NCI-H187 (cell line): Measurements from ENCODE around the gene VTI1A.

Experiments
- DNase-seq, 2 experiments: peaks; one replicate each; lab custom pipeline; 2025; lab: John Stamatoyannopoulos, UW

Gene VTI1A

GRCh38 chr10:112758961-112759360, 311.9 kb downstream of the VTI1A start:
- DNase-seq: no peak

- DNase-seq: no peak
Observed at GRCh38 chr10:112759496-112759895, 312.5 kb downstream of the VTI1A start.

- DNase-seq: no peak
Observed at GRCh38 chr10:112761256-112761655, 314.2 kb downstream of the VTI1A start.

- DNase-seq: no peak
Observed at GRCh38 chr10:112763916-112764520, 317.0 kb downstream of the VTI1A start.

DNA sequence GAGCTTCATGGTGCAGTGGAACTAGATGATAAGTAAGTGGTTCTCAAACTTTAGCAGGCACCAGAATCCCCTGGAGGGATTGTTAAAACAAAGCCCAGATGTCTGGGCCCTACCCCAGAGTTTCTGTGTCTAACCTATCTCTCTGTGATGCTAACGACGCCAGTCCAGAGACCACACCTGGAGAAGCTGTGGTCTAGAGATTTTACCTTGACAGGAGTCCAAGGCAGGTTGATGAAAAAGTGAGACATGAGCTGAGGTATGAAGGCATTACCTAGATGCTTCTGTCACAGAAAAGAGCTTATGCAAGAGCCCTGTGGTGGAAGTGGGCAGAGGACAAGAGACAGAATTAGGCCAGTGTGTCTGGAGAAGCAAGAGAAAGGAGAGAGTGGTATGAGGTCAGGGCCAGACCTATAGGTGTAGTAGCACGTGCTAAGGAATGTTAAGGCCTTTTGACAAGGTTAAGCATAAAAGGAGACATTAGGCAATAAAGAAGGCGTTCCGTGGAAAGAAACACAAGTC, 318.8 kb downstream of the VTI1A start:
- no peak for DNase-seq

DNA sequence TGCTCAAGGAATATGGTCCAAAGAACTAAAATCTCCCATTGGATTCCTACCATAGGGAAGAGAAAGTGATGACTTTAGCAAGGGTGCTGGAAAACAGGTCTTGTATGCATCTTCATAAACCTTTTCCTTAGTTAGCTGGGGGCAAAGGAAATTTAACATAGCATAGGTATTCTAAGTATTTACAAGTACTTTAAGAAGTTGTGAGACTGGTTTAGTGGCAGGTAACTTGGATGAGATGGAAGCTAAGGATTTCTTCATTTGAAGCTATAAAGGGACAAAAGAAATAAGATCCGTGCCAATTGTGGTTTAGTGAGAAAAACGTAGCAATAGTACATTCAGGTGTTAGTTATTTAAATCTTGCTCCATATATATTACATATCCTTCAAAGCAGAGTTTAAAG, 319.6 kb downstream of the VTI1A start:
- no peak for DNase-seq

DNA sequence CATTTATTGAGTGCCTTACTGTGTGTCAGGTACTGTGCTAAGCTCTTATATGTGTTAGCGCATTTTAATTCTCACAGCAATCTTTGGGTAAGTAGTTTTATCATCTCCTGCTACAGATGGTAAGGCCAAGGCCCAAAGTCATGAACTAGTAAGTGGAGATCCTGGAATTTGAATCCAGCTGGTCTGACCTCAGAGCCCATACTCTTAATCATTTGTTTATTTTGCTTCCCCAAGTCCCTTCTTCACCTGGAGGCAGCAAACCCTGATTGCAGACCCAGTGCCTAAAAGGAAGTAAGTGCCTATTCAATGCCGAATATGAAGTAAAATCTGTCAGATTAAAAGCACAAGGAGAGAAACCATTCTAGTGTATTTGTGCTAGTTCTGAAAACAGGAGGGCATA, 320.1 kb downstream of the VTI1A start:
- DNase-seq: no peak

DNA sequence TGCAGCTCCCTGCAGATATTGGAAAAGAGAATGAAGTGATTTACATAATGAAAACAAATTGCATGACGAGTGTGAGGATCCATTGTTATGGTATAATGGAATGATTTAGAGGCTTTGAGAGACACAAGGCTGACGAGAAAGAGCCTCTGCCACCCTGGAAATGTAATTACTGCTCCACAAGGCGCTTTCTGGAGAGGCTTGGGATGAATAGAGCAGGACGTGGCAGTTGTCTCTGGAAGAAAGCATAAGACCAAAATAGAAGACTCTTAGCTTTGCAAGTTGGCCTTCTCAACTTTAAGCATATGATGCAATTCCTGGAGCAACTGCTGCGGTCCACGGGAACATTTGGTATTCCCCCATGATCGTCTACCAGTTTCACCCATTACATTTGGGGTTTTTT, 321.1 kb downstream of the VTI1A start:
- DNase-seq: no peak

DNA sequence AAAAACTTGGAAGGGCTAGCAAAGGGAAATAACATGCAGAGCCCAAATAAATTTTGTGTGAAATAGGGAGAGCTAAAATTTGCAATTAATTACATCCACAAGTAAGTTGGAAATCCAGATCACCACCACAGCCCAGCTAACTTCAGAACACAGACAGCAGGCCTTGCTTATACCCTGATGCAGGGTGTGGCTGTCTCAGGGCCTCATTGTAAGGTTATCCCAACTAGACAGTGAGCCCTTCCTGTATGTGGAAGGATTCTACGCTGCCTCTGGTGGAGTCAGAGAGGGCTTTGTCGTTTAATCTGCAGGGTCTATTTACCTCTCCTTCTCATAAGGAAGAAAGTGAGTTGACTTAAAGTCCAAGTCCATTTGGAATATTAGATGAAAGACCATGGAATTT, 322.1 kb downstream of the VTI1A start:
- DNase-seq: no peak

DNA sequence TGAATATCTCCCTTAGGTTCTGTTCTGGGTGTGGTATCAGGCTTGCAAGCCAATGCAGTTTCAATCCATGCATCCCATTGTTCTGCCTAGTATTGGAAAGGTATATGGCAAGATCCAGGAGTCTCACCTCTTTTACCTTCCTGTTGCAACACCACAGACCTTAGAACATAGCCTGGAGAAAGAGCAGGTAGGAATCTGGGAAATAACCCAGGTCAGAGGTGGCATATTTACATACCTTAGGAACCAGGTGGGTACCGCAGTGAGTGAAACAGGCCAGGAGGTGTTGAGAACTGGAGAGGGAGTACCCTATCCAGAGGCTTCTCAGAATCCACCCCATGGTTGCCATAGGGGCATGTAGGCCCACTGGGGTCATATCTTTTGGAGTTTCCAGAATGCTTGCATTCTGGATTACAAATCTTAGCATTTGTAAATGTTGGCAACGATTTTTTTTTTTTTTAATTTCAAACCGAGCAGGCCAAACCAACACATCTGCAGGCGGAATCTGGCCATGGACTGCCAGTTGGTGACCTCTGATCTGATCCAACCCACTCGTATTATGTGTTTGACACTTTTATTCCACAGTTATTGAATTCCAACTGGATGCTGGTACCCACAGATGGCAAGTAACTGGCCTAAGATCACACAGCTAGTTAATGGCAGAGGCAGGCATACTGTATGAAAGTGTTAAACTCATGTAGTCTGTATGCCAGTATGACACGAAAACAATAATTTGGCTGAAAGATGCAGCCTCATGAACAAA, 322.8 kb downstream of the VTI1A start:
- no peak for DNase-seq

DNA sequence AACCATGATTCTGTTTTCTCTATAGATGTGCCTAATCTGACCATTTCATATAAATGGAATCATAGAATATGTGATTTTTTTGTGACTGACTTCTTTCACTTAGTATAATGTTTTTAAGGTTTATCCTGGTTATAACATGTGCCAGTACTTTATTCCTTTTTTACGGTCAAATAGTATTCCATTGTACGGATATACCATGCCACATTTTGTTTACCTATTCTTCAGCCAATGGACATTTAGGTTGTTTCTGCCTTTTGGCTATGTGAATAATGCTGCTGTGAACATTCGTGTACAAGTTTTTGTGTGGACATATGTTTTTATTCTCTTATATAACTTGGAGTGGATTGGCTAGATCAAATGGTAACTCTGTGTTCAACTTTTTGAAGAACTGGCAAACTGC, 324.7 kb downstream of the VTI1A start:
- no peak for DNase-seq

DNA sequence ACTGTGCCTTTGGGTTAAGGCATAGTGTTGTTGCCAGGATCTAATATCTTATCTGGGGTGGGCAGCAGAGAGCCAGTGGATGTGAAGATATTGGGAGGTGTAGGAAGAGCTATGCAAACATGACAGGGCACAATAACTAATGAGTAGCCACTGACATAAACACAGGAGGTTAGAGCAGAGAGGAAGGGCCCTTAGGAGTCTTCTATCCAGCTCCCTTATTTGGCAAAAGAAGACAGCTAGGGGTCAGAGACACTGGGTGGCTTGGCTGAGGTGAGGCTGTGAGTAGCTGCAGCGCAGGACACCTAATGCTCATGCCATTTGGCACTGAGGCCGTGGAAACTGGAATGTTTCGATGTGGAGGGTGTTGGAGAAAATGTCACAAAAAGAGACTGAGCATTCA, 326.8 kb downstream of the VTI1A start:
- DNase-seq: no peak

DNA sequence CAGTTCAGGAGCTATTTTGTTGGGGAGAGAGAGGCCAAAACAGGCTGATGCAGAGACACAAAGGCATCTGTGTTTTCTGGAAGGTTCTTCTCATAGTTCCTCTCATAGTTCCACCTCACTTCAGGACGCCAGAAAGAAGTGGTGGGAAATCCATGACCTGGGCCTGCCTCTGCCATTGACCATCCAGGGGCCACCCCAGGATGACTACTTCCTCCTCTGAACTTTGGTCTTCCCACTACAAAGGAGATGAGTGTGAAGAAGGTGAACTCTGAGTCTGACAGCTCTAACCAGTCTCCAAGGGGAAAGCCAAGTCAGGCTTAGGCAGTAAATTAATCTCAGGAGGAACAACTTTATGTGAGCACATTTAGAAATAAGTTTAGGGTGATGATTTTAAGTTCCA, 327.2 kb downstream of the VTI1A start:
- DNase-seq: no peak

GRCh38 chr10:112774798-112775197, 327.8 kb downstream of the VTI1A start:
- DNase-seq: no peak

GRCh38 chr10:112775381-112775780, 328.4 kb downstream of the VTI1A start:
- no peak for DNase-seq

DNA sequence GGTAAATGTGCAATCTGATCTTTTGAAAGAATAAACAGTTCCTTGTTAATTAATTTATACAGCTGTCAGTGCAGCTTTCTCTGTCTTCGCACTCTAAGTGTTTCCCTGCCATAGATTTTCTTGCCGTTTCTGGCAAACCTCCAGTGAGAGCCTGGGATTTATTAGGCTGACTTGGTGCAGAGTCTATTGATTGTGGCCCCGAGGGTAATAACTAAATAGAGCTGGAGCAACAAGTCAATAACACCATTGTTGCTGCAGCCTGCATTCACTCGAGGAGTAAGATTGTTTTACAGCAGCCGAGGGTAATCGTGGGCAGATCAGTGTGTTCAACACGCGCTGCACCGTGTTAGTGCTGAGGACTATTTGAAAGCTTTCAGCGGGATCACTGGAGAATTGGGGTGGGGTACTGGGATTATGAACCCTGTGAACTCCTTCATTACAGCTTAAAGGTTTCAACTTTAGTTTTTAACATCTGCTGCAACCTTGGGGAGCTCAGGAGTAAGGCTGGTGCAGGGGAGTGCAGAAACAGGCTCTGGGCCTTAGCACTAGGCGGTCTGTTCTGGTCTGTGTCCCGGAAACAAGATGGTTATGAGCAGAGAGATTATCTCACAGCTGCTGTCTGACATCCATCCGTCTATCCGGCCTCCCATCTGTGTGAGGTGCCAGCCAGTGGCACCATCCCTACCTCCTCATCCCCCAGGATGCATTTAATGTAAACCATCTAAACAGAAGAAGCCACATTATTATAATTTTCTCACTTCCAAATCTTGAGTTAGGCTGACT, 329.1 kb downstream of the VTI1A start:
- DNase-seq: no peak

DNA sequence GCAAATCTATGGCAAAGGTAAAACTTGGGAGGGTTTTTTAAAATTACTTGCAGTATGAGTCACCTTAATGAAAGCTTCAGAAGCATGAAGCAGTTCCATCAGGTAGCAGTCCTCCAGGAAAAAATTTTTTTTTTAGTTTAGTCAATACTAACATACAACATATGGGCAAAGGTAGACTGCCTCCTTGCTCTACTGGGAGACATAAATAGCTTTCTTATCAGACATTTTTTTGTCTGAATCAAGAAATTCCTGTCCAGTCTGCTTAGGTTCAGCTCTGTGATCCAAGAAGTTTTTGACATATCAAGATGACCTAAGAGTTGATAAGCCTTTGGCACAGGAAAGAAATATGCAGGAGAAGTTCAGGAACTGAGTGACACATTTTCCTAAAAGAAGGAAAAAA, 331.6 kb downstream of the VTI1A start:
- no peak for DNase-seq

- no peak for DNase-seq
Observed at GRCh38 chr10:112779025-112779770, 332.2 kb downstream of the VTI1A start.

DNA sequence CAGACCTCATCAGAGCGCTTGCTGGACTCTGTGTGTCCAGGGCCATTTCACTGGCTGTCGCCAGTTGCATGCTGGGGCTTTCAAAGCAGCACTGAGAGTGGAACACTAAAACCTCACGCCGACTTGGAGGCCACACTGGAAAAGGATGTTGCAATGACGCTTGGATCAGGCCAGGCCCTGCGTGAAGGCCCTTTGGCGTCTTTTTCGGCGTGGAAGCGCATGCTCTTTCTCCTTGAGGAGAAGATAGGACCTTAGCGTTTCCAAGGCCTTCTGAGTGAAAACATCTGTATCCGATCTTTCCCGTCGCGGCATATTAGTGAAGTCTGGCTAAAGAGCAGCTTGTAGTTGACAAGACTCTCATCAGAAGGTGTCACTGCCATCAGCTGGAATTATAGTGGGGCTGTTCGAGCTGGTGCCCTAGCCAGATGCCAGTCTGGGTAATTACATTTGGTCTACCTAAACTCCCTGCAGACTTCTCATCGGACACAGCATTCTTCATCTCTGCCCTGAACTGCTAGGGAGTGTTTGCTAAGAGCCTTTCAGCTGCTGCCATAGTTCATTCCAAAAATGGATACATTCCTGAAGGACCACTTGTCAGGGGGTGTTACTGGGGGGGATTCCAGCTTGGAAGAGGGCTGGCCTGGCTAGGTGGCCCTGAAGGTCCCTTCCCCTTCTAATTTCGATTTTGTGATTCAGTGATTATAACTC, 335.3 kb downstream of the VTI1A start:
- DNase-seq: no peak

GRCh38 chr10:112783351-112784021, 336.5 kb downstream of the VTI1A start:
- DNase-seq: no peak

DNA sequence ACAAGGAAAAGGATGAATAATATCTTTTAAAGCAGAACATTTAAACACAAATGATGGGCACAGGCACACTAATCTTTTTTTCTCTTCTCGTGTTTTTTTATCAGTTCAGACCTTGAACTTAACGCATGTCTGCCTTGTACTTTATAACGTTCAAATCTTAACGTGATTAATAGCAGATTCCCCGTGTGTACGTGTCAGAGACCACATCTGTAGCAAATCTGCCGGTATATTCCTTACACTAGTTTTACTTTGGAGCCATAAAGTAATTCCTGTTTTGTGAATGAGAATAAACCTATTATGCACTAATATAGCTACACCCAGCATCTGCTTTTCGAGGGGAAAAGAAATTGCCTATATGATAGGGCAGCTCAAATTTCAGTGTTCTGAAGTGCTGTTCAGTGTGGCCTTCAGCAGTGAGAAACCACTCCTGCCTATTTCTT, 337.0 kb downstream of the VTI1A start:
- DNase-seq: no peak
